ENCODE results near the gene CASP3. TPM values are rescaled to one million over a fixed set of nuclear protein-coding genes. Genes with fewer than 3 reads are reported as not detected.

CASP3 gene
- total and polyA plus RNA-seq, 9 of the 15 experiments (the other 6 are each of a cell fraction or from before 2014, with no cell fraction given), result 17.6 to 40.1 (median 31.8) TPM

- TF ChIP-seq, protein P1, sequence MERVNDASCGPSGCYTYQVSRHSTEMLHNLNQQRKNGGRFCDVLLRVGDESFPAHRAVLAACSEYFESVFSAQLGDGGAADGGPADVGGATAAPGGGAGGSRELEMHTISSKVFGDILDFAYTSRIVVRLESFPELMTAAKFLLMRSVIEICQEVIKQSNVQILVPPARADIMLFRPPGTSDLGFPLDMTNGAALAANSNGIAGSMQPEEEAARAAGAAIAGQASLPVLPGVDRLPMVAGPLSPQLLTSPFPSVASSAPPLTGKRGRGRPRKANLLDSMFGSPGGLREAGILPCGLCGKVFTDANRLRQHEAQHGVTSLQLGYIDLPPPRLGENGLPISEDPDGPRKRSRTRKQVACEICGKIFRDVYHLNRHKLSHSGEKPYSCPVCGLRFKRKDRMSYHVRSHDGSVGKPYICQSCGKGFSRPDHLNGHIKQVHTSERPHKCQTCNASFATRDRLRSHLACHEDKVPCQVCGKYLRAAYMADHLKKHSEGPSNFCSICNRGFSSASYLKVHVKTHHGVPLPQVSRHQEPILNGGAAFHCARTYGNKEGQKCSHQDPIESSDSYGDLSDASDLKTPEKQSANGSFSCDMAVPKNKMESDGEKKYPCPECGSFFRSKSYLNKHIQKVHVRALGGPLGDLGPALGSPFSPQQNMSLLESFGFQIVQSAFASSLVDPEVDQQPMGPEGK (CRISPR knock-in tag; IDR thresholded peaks at IDR 0.05; ENCODE audit: borderline replicate concordance), result no peak
- no peak for TF ChIP-seq ZNF23 (CRISPR knock-in tag; IDR thresholded peaks at IDR 0.05)
- TF ChIP-seq ZEB2 (IDR thresholded peaks at IDR 0.05), result peak; percentile 89
- TF ChIP-seq CBX5 (IDR thresholded peaks at IDR 0.05; ENCODE audit: borderline replicate concordance, low read depth), result 0 out of 2 replicates have a peak, but pooled peaks have one; percentile 11
- no peak for TF ChIP-seq SLC30A9 (CRISPR knock-in tag; IDR thresholded peaks at IDR 0.05)
- no peak for TF ChIP-seq ZBTB43 (CRISPR knock-in tag; IDR thresholded peaks at IDR 0.05)
- TF ChIP-seq ZNF609 (CRISPR knock-in tag; IDR thresholded peaks at IDR 0.05; ENCODE audit: borderline replicate concordance), result peak; percentile 56; the same call in 1 of the 2 replicates
- TF ChIP-seq CHD2 (IDR thresholded peaks at IDR 0.05; ENCODE audit: low read depth, low read length), result peak; percentile 85
- TF ChIP-seq ELK3 (CRISPR knock-in tag; IDR thresholded peaks at IDR 0.05), result no peak
- TF ChIP-seq ZNF121 (CRISPR knock-in tag; conservative IDR thresholded peaks at IDR 0.05), result no peak
- no peak for TF ChIP-seq KLF6 (CRISPR knock-in tag; IDR thresholded peaks at IDR 0.05; ENCODE audit: borderline replicate concordance)
- TF ChIP-seq XRCC3 (IDR thresholded peaks at IDR 0.05), result no peak
- TF ChIP-seq RBM39 (optimal IDR thresholded peaks at IDR 0.05; ENCODE audit: low read depth, low read length), result no peak
- TF ChIP-seq EZH2 (IDR thresholded peaks at IDR 0.05; ENCODE audit: borderline replicate concordance, low read depth, low read length), result no peak; the same call in 1 of the 2 replicates
- TF ChIP-seq CREM (IDR thresholded peaks at IDR 0.05; ENCODE audit: low read depth), result peak; percentile 84
- TF ChIP-seq HINFP (tag; conservative IDR thresholded peaks at IDR 0.05; ENCODE audit: low read depth), result no peak
- TF ChIP-seq ZFP30 (CRISPR knock-in tag; IDR thresholded peaks at IDR 0.05; ENCODE audit: borderline replicate concordance), result no peak
- no peak for TF ChIP-seq ZZZ3 (IDR thresholded peaks at IDR 0.05)
Measured at GRCh38 chr4:184684491-184685189, 35.4 kb upstream of the CASP3 start (continued).
